CD14-positive monocyte (primary cell): ENCODE results near the gene AKAP3. TPM values are rescaled to one million over a fixed set of nuclear protein-coding genes. Genes with fewer than 3 reads are reported as not detected.
A peak's percentile ranks its signal among the peaks of the same experiment; 100 is the strongest.

Source experiments
- DNase-seq, 3 donors: peaks; one replicate each; pipeline ENCODE4 v3.0.0-alpha.2; 2011 to 2022
- H2AFZ ChIP-seq: 2 replicates; pipeline ENCODE4 v1.6.0; 2012; ENCODE audit warnings: mild to moderate bottlenecking, low read depth, low read length, inconsistent platforms; ENCODE audit not compliant: insufficient read depth, poor library complexity, severe bottlenecking
- H3K27ac ChIP-seq, 2 donors: 1 replicate in 1 of 2; 2 replicates in 1 of 2; pipeline ENCODE4 v1.5.1; 2012 to 2013; ENCODE audit warnings: low read length in 2 of 2, control low read depth in 1 of 2, inconsistent platforms in 1 of 2, low read depth in 1 of 2, mild to moderate bottlenecking in 1 of 2
- H3K27me3 ChIP-seq, 2 donors: one replicate each; pipeline versions ENCODE4 v1.6.0 to v1.6.1; 2011 to 2013; ENCODE audit warnings: low read length in 2 of 2; ENCODE audit not compliant: control insufficient read depth in 2 of 2, insufficient read depth in 2 of 2
- H3K36me3 ChIP-seq, 2 donors: replicated peaks in 1 of 2; 1 replicate in 1 of 2; 2 replicates in 1 of 2; pipeline versions ENCODE4 v1.5.1 to v1.6.1; 2012 to 2013; ENCODE audit warnings: low read length in 2 of 2, control low read depth in 1 of 2, inconsistent platforms in 1 of 2, mild to moderate bottlenecking in 1 of 2; ENCODE audit not compliant: insufficient read depth in 2 of 2, control insufficient read depth in 1 of 2
- H3K4me1 ChIP-seq, 2 donors: 1 replicate in 1 of 2; 2 replicates in 1 of 2; pipeline versions ENCODE4 v1.5.1 to v1.6.1; 2012 to 2013; ENCODE audit warnings: low read length in 2 of 2, control low read depth in 1 of 2, inconsistent platforms in 1 of 2, mild to moderate bottlenecking in 1 of 2, moderate library complexity in 1 of 2; ENCODE audit not compliant: insufficient read depth in 2 of 2, control insufficient read depth in 1 of 2
- H3K4me2 ChIP-seq: replicated peaks from 2 replicates; pipeline ENCODE3; 2012; ENCODE audit warnings: low read length, moderate library complexity, mild to moderate bottlenecking; ENCODE audit not compliant: poor library complexity, severe bottlenecking; ENCODE audit errors: extremely low read depth
- H3K4me3 ChIP-seq, 3 experiments: fragments of 200-600 bp in 1 of 3; sonication (generic) in 1 of 3; replicated peaks in 1 of 3; 1 replicate in 2 of 3; 2 replicates in 1 of 3; pipeline ENCODE4 v1.5.1; 2011 to 2013; ENCODE audit warnings: low read length in 3 of 3, mild to moderate bottlenecking in 3 of 3, control low read depth in 2 of 3, low read depth in 2 of 3, inconsistent platforms in 1 of 3, moderate library complexity in 1 of 3
- H3K79me2 ChIP-seq: 2 replicates; pipeline ENCODE4 v1.6.0; 2012; ENCODE audit warnings: mild to moderate bottlenecking, control low read depth, inconsistent platforms, low read length, moderate library complexity; ENCODE audit not compliant: insufficient read depth
- H3K9ac ChIP-seq: 2 replicates; pipeline ENCODE4 v1.6.0; 2017; ENCODE audit warnings: low read length, mild to moderate bottlenecking; ENCODE audit not compliant: insufficient read depth, poor library complexity, severe bottlenecking
- H3K9me3 ChIP-seq, 2 donors: replicated peaks in 1 of 2; 1 replicate in 1 of 2; 2 replicates in 1 of 2; pipeline versions ENCODE4 v1.5.1 to v1.6.1; 2012 to 2013; ENCODE audit warnings: low read length in 2 of 2, control low read depth in 1 of 2; ENCODE audit not compliant: control insufficient read depth in 1 of 2, insufficient read depth in 1 of 2
- H4K20me1 ChIP-seq: 2 replicates; pipeline ENCODE4 v1.6.0; 2012; ENCODE audit warnings: mild to moderate bottlenecking, low read length, control low read depth, moderate library complexity; ENCODE audit not compliant: insufficient read depth
- H3K27ac Mint-ChIP-seq, 7 donors: one replicate each; pipeline ENCODE4 v1.8.0; 2020; ENCODE audit warnings: mild to moderate bottlenecking in 7 of 7, mixed read lengths in 7 of 7, moderate library complexity in 6 of 7, inconsistent platforms in 2 of 7
- H3K27me3 Mint-ChIP-seq, 3 donors: one replicate each; pipeline ENCODE4 v1.8.0; 2021 to 2022; ENCODE audit warnings: low read depth in 3 of 3, mild to moderate bottlenecking in 3 of 3, mixed read lengths in 3 of 3, moderate library complexity in 3 of 3, inconsistent platforms in 1 of 3
- H3K36me3 Mint-ChIP-seq, 2 donors: one replicate each; pipeline ENCODE4 v1.8.0; 2020; ENCODE audit warnings: mixed read lengths in 2 of 2, inconsistent platforms in 1 of 2, mild to moderate bottlenecking in 1 of 2
- H3K4me1 Mint-ChIP-seq: one replicate; pipeline ENCODE4 v1.8.0; 2020; ENCODE audit warnings: mild to moderate bottlenecking, mixed read lengths
- H3K4me3 Mint-ChIP-seq, 2 donors: one replicate each; pipeline ENCODE4 v1.8.0; 2020; ENCODE audit warnings: mild to moderate bottlenecking in 2 of 2, mixed read lengths in 2 of 2, moderate library complexity in 1 of 2
- H3K9me3 Mint-ChIP-seq, 7 donors: one replicate each; pipeline ENCODE4 v1.8.0; 2020 to 2022; ENCODE audit warnings: mixed read lengths in 7 of 7, mild to moderate bottlenecking in 6 of 7, moderate library complexity in 6 of 7, inconsistent platforms in 2 of 7
- WGBS: methylation state at CpG from one replicate; pipeline ENCODE4 v1.1.5; 2013; ENCODE audit warnings: missing lambda C conversion rate; ENCODE audit not compliant: insufficient coverage; 5-methylcytosine and 5-hydroxymethylcytosine counted together
- intact Hi-C, 2 donors: fragments of 100-400 bp; cut with micrococcal nuclease; formaldehyde crosslinking; loops; one replicate each; pipeline versions ENCODE4 v1.15.0 to v1.15.1; 2023
- polyA plus RNA-seq, 3 donors: library from polyadenylated mRNA; depleted of rRNA in 1 of 3; unstranded in 2 of 3; stranded (reverse) in 1 of 3; fragments of 300-500 nt in 2 of 3; fragments of >200 nt in 1 of 3; fragmentation: Illumina TruSeq in 2 of 3; gene quantifications; 1 replicate in 2 of 3; 2 replicates in 1 of 3; pipeline ENCODE4 v1.2.3, GENCODE V29; 2012 to 2021
- TF ChIP-seq, protein P1 (sequence below): fragments of 200-600 bp; IDR thresholded peaks from one replicate; pipeline ENCODE4 v1.8.0; 2022; ENCODE audit warnings: antibody characterized with exemption, mild to moderate bottlenecking

The AKAP3 gene
- polyA plus RNA-seq, 3 donors = 0.08 TPM; not detected in 2

DNA sequence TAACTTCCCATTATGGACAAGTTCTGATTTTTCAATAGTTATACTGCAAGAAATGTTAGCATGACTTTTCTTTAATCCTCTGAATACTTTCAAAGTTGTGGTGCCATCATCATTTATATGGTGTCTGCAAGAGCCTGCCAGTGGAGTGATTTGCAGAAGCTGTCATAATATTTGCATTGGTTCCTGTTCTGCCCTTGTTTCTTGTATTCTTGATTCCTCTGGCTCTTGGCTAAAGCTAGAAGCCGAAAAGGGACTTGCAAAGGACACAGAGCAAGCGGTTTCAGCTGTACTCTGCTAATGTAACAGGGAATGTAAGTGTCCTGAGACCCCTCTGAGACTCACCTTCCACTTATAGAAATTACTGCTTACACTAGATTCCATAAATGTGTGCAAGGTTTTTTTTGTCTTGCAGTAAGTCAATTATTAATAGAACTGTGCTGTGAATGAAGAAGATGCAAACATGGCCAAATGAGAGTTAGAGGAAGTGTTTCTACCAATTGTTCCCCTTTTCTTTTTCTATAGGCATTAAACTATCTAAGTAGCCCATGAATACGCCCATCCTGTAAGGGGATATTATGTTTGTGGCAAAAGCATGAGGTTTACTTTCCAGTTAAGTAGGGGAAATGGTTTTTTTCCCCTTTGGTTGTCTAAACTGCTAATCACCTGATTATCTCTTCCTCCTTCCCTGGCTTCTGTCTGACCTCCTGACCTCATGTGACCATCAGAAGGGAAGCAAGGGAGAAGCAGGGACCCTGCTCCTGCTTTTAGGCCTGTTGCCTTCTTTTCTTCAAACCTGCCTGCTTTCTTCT lies 81.6 kb downstream of the AKAP3 start:
- Mint-ChIP-seq H3K4me1 (peaks cover 64% of the 10 kb centered on the region), H3K36me3 (peaks cover 0 to 6% of the 10 kb centered on the region in 2 donors), H3K27me3 (peaks cover 0 to 6% (median 0%) of the 10 kb centered on the region in 3 donors), H3K27ac (peak overlapping the region; percentile 89 to 96 (median 91)), H3K4me3 (peak overlapping the region; percentile 21 to 66), H3K9me3 (peaks cover 0 to 2% (median 0%) of the 10 kb centered on the region in 7 donors)
- TF ChIP-seq, protein P1, sequence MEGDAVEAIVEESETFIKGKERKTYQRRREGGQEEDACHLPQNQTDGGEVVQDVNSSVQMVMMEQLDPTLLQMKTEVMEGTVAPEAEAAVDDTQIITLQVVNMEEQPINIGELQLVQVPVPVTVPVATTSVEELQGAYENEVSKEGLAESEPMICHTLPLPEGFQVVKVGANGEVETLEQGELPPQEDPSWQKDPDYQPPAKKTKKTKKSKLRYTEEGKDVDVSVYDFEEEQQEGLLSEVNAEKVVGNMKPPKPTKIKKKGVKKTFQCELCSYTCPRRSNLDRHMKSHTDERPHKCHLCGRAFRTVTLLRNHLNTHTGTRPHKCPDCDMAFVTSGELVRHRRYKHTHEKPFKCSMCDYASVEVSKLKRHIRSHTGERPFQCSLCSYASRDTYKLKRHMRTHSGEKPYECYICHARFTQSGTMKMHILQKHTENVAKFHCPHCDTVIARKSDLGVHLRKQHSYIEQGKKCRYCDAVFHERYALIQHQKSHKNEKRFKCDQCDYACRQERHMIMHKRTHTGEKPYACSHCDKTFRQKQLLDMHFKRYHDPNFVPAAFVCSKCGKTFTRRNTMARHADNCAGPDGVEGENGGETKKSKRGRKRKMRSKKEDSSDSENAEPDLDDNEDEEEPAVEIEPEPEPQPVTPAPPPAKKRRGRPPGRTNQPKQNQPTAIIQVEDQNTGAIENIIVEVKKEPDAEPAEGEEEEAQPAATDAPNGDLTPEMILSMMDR = no peak
- peak; percentile 58 to 73 (median 63) for DNase-seq
- no peaks in the 10 kb centered on the region for H3K27me3 ChIP-seq
- H3K4me3 ChIP-seq = peak overlapping the region in 2 of 3 experiments; percentile 10 to 64
- H3K36me3 ChIP-seq = no peaks in the 10 kb centered on the region
- WGBS = no CpG with 5 or more reads among the region's 3 CpGs
- peak overlapping the region; percentile 86 to 88 for H3K27ac ChIP-seq
- no peaks in the 10 kb centered on the region for H3K9me3 ChIP-seq
- H4K20me1 ChIP-seq = no peaks in the 10 kb centered on the region
- H3K4me1 ChIP-seq = peaks cover 68 to 72% of the 10 kb centered on the region in 2 donors
- intact Hi-C loops = no loop called here
- no peaks in the 10 kb centered on the region for H3K79me2 ChIP-seq
- H3K4me2 ChIP-seq = peak overlapping the region; percentile 60
- no peak overlapping the region for H2AFZ ChIP-seq
- no peak overlapping the region for H3K9ac ChIP-seq

DNA sequence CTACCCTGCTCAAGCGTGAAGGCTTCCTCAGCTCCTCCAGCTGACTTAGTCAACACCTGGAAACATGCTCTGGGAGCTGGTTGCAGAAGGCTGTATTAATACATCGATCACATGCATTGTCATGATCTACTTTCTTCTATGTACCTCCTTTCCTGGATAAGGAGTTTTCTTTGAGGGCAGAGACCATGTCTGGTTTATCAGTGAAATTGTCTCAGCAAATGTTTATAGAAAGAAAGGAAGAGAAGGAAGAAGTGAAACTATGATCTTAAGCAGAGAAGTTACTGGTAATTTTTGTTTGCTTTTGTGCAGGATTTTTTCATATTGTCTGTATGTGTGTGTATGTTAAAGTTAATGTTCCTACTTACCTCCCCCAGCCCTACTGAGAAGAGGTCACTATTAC lies 82.4 kb downstream of the AKAP3 start:
- H3K9me3 Mint-ChIP-seq = peaks cover 0 to 2% (median 0%) of the 10 kb centered on the region in 7 donors
- Histone ChIP-seq H3K9ac (no peak overlapping the region), H3K27me3 (no peaks in the 10 kb centered on the region), H3K36me3 (no peaks in the 10 kb centered on the region), H3K27ac (peak overlapping the region; percentile 44 to 88), H3K79me2 (no peaks in the 10 kb centered on the region), H3K4me1 (peaks cover 74 to 80% of the 10 kb centered on the region in 2 donors), H3K9me3 (no peaks in the 10 kb centered on the region), H3K4me2 (peak overlapping the region; percentile 60), H3K4me3 (peak overlapping the region in 2 of 3 experiments; percentile 8 to 64), H4K20me1 (no peaks in the 10 kb centered on the region), H2AFZ (peak overlapping the region; percentile 48)
- intact Hi-C loops = no loop called here
- peak overlapping the region; percentile 75 to 92 (median 86) for H3K27ac Mint-ChIP-seq
- no CpG with 5 or more reads among the region's 2 CpGs for WGBS
- H3K4me3 Mint-ChIP-seq = peak overlapping the region in 1 of 2 donors; percentile 76
- DNase-seq = no peak
- H3K36me3 Mint-ChIP-seq = peaks cover 0 to 6% of the 10 kb centered on the region in 2 donors
- H3K27me3 Mint-ChIP-seq = peaks cover 0 to 6% (median 0%) of the 10 kb centered on the region in 3 donors
- TF ChIP-seq, protein P1 = no peak
- peaks cover 72% of the 10 kb centered on the region for H3K4me1 Mint-ChIP-seq

Other genes starting within 250 kb of the AKAP3 start
- not detected for gene FGF6, start 203.2 kb downstream of the AKAP3 start, polyA plus RNA-seq
- 1 to 10 TPM; 1.0 to 1.4 (median 1.3) TPM for gene RAD51AP1, start 110.2 kb downstream of the AKAP3 start, polyA plus RNA-seq
- gene DYRK4, start 86.8 kb downstream of the AKAP3 start, polyA plus RNA-seq = 10 to 100 TPM; 17.4 to 26.9 (median 22.4) TPM
- 100 to 1,000 TPM in 2 of 3 donors, 10 to 100 TPM in 1; 31.4 to 200 (median 136) TPM for gene NDUFA9, start 63 bp upstream of the AKAP3 start, polyA plus RNA-seq
- gene GALNT8, start 71.3 kb upstream of the AKAP3 start, polyA plus RNA-seq = under 1 TPM in 1 of 3 donors, not detected in 2; 0.04 TPM